ENCODE data around the gene SEMA4A.
"Not testable (repeated sequence)": the region's sequence is repeated elsewhere in the genome, so short reads cannot be mapped to it uniquely, and the experiment has no call there.

SEMA4A gene

GRCh38 chr1:156198831-156199349, 45.5 kb downstream of the SEMA4A start:
- DNase-seq, result no peak

- no peak for DNase-seq
Observed at GRCh38 chr1:156200044-156200443, 46.7 kb downstream of the SEMA4A start.

GRCh38 chr1:156203331-156203730, 49.9 kb downstream of the SEMA4A start:
- no peak for DNase-seq

- DNase-seq, result no peak
Observed at GRCh38 chr1:156204686-156205085, 51.3 kb downstream of the SEMA4A start.

- no peak for DNase-seq
Observed at GRCh38 chr1:156211243-156211642, 57.9 kb downstream of the SEMA4A start.

GRCh38 chr1:156212130-156212529, 58.7 kb downstream of the SEMA4A start:
- DNase-seq, result no peak

GRCh38 chr1:156212833-156213643, 59.7 kb downstream of the SEMA4A start, which contains the start of gene PMF1:
Gene PMF1 (plus strand): TSS chr1:156213007. CDS start chr1:156213016, 9 bp downstream.
- DNase-seq, result peak; percentile 100

- no peak for DNase-seq
Observed at GRCh38 chr1:156213644-156213966, 60.2 kb downstream of the SEMA4A start.

- DNase-seq, result no peak
Observed at GRCh38 chr1:156214024-156214748, 60.8 kb downstream of the SEMA4A start.

GRCh38 chr1:156216361-156217086, 63.1 kb downstream of the SEMA4A start:
- not testable (repeated sequence) for DNase-seq

GRCh38 chr1:156217871-156218270, 64.5 kb downstream of the SEMA4A start:
- no peak for DNase-seq

GRCh38 chr1:156220226-156220625, 66.8 kb downstream of the SEMA4A start:
- no peak for DNase-seq

GRCh38 chr1:156221986-156222692, 68.8 kb downstream of the SEMA4A start:
- DNase-seq, result no peak

GRCh38 chr1:156225677-156226014, 72.3 kb downstream of the SEMA4A start:
- DNase-seq, result no peak

- no peak for DNase-seq
Observed at GRCh38 chr1:156226116-156226538, 72.7 kb downstream of the SEMA4A start.

GRCh38 chr1:156226782-156227181, 73.4 kb downstream of the SEMA4A start:
- DNase-seq, result no peak

Measured in retina (tissue), 1 donor.